SK-N-SH (cell line): Measurements from ENCODE around the gene IL17D. TPM values are rescaled to one million over a fixed set of nuclear protein-coding genes. Genes with fewer than 3 reads are reported as not detected.

ENCODE experiments used
- CTCF ChIA-PET: fragments of 300-600, 350-600 bp; formaldehyde crosslinking; extraction: SDS; loops from one replicate; lab custom pipeline; 2021; lab: Yijun Ruan, JAX
- POLR2A ChIA-PET: fragments of 350-600 bp; sonication (Branson Sonifier 250); formaldehyde crosslinking; extraction: SDS; loops from one replicate; lab custom pipeline; 2020; ENCODE audit warnings: antibody characterized with exemption, inconsistent platforms; lab: Yijun Ruan, JAX
- DNase-seq: peaks from one replicate; pipeline ENCODE4 v3.0.0; 2012
- H2AFZ ChIP-seq: fragments of 200-600 bp; sonication (generic); 2 replicates; pipeline ENCODE4 v1.8.1; 2016; ENCODE audit warnings: antibody characterized with exemption, mild to moderate bottlenecking, low read depth
- H3F3A ChIP-seq: fragments of 200-600 bp; sonication (generic); replicated peaks from 2 replicates; pipeline ENCODE3; 2016; ENCODE audit warnings: antibody characterized with exemption, mild to moderate bottlenecking; ENCODE audit not compliant: insufficient read depth
- H3K27ac ChIP-seq, 2 experiments: fragments of 200-500 bp in 1 of 2; fragments of 200-600 bp in 1 of 2; sonication (Bioruptor generic) in 1 of 2; sonication (generic), shearing (Covaris generic) in 1 of 2; 2 replicates each; pipeline versions ENCODE4 v1.5.1 to v1.6.1; 2014 to 2016; ENCODE audit warnings: low read depth in 2 of 2, inconsistent platforms in 1 of 2, low read length in 1 of 2, mild to moderate bottlenecking in 1 of 2, mixed read lengths in 1 of 2
- H3K27me3 ChIP-seq: fragments of 200-600 bp; sonication (generic), shearing (Covaris generic); 2 replicates; pipeline ENCODE4 v1.6.1; 2016; ENCODE audit warnings: mixed run types; ENCODE audit not compliant: insufficient read depth
- H3K36me3 ChIP-seq, 2 experiments: fragments of 200-500 bp in 1 of 2; fragments of 200-600 bp in 1 of 2; sonication (Bioruptor generic) in 1 of 2; sonication (generic) in 1 of 2; replicated peaks in 1 of 2; 2 replicates each; pipeline versions ENCODE3 to v1.5.1; 2014 to 2016; ENCODE audit warnings: low read length in 1 of 2, mild to moderate bottlenecking in 1 of 2; ENCODE audit not compliant: insufficient read depth in 2 of 2, control insufficient read depth in 1 of 2
- H3K4me1 ChIP-seq, 2 experiments: fragments of 200-500 bp in 1 of 2; fragments of 200-600 bp in 1 of 2; sonication (Bioruptor generic) in 1 of 2; sonication (generic), shearing (Covaris generic) in 1 of 2; 2 replicates each; pipeline versions ENCODE4 v1.5.1 to v1.6.1; 2014 to 2016; ENCODE audit warnings: low read depth in 1 of 2, low read length in 1 of 2, mixed run types in 1 of 2; ENCODE audit not compliant: insufficient read depth in 2 of 2, control insufficient read depth in 1 of 2
- H3K4me2 ChIP-seq: fragments of 200-600 bp; sonication (generic), shearing (Covaris generic); 2 replicates; pipeline ENCODE4 v1.6.1; 2017; ENCODE audit warnings: mixed run types
- H3K4me3 ChIP-seq, 2 experiments: fragments of 200-500 bp in 1 of 2; fragments of 200-600 bp in 1 of 2; sonication (Bioruptor generic) in 1 of 2; sonication (generic), shearing (Covaris generic) in 1 of 2; 2 replicates each; pipeline versions ENCODE4 v1.5.1 to v1.8.1; 2014 to 2016; ENCODE audit warnings: low read depth in 2 of 2, inconsistent platforms in 1 of 2, low read length in 1 of 2, mild to moderate bottlenecking in 1 of 2, mixed read lengths in 1 of 2, moderate library complexity in 1 of 2
- H3K79me2 ChIP-seq: fragments of 200-600 bp; sonication (generic); 2 replicates; pipeline ENCODE4 v1.8.1; 2017; ENCODE audit warnings: mild to moderate bottlenecking; ENCODE audit not compliant: insufficient read depth
- H3K9ac ChIP-seq: fragments of 200-600 bp; sonication (generic); 2 replicates; pipeline ENCODE4 v1.6.1; 2017; ENCODE audit warnings: mixed run types
- H3K9me2 ChIP-seq: fragments of 200-600 bp; sonication (generic); 2 replicates; pipeline ENCODE4 v1.6.1; 2017; ENCODE audit warnings: mixed run types
- H3K9me3 ChIP-seq: fragments of 200-600 bp; sonication (generic); 2 replicates; pipeline ENCODE4 v1.6.1; 2017; ENCODE audit warnings: mixed run types, mild to moderate bottlenecking, moderate library complexity
- H4K20me1 ChIP-seq: fragments of 200-600 bp; sonication (generic); 2 replicates; pipeline ENCODE4 v1.6.1; 2017; ENCODE audit warnings: mild to moderate bottlenecking, mixed run types; ENCODE audit not compliant: insufficient read depth
- CHD2 ChIP-seq: fragments of 150-350 bp; IDR thresholded peaks from 2 replicates; pipeline ENCODE4 v1.6.1; 2018; ENCODE audit warnings: low read length; ENCODE audit not compliant: partially characterized antibody
- EP300 ChIP-seq, 2 experiments: IDR thresholded peaks; 2 replicates each; pipeline versions ENCODE4 v1.4.0 to v1.6.1; 2012; ENCODE audit warnings: borderline replicate concordance in 1 of 2, low read depth in 1 of 2, low read length in 1 of 2
- EZH2phosphoT487 ChIP-seq: fragments of 200-600 bp; sonication (generic); IDR thresholded peaks from 2 replicates; pipeline ENCODE4 v1.6.1; 2017; ENCODE audit warnings: low read depth, mixed run types, mild to moderate bottlenecking, antibody characterized with exemption, moderate library complexity, borderline replicate concordance
- GABPA ChIP-seq: IDR thresholded peaks from 2 replicates; pipeline ENCODE4 v1.4.0; 2012; ENCODE audit warnings: low read depth, mild to moderate bottlenecking
- GATA2 ChIP-seq: sonication (generic); formaldehyde crosslinking; IDR thresholded peaks from 2 replicates; pipeline ENCODE4 v1.5.0; 2020; ENCODE audit warnings: mild to moderate bottlenecking, missing genetic modification reagents
- MEF2A ChIP-seq: IDR thresholded peaks from 2 replicates; pipeline ENCODE4 v1.4.0; 2012; ENCODE audit warnings: low read depth, borderline replicate concordance
- MXI1 ChIP-seq: IDR thresholded peaks from 2 replicates; pipeline ENCODE4 v1.6.1; 2012; ENCODE audit warnings: mild to moderate bottlenecking, low read depth, low read length, improper control_type of control experiment
- NRF1 ChIP-seq: IDR thresholded peaks from 2 replicates; pipeline ENCODE4 v1.6.1; 2012; ENCODE audit warnings: low read depth, mild to moderate bottlenecking, low read length
- PBX3 ChIP-seq: IDR thresholded peaks from 2 replicates; pipeline ENCODE4; 2012
- POLR2AphosphoS5 ChIP-seq: IDR thresholded peaks from 2 replicates; pipeline ENCODE4 v1.6.1; 2012; ENCODE audit warnings: low read depth, low read length
- RAD21 ChIP-seq: IDR thresholded peaks from 2 replicates; pipeline ENCODE4 v1.6.1; 2012; ENCODE audit warnings: mild to moderate bottlenecking, low read length
- RXRA ChIP-seq: IDR thresholded peaks from 2 replicates; pipeline ENCODE4 v1.4.0; 2012; ENCODE audit warnings: low read depth, mild to moderate bottlenecking, borderline replicate concordance
- SMC3 ChIP-seq: IDR thresholded peaks from 2 replicates; pipeline ENCODE4 v1.6.1; 2012; ENCODE audit warnings: low read depth, low read length, improper control_type of control experiment
- TAF1 ChIP-seq: IDR thresholded peaks from 2 replicates; pipeline ENCODE4 v1.6.1; 2012; ENCODE audit warnings: low read depth, mild to moderate bottlenecking, low read length, moderate library complexity, borderline replicate concordance
- WGBS: methylation state at CpG from one replicate; pipeline ENCODE4 v1.1.6; 2017; ENCODE audit warnings: low lambda C conversion rate; 5-methylcytosine and 5-hydroxymethylcytosine counted together
- polyA plus RNA-seq, 3 experiments: library from polyadenylated mRNA; depleted of rRNA; stranded (reverse); fragments of >200 nt; gene quantifications; 2 replicates each; pipeline ENCODE4 v1.2.3, GENCODE V29; 2012
- TF ChIP-seq, protein P1 (sequence below): fragments of 150-350 bp; IDR thresholded peaks from 2 replicates; pipeline ENCODE4 v1.6.1; 2016; ENCODE audit warnings: mild to moderate bottlenecking, low read depth, low read length
- TF ChIP-seq, protein P2 (sequence below): IDR thresholded peaks from 2 replicates; pipeline ENCODE4 v1.4.0; 2012; ENCODE audit warnings: low read depth, borderline replicate concordance
- TF ChIP-seq, protein P3 (sequence below): fragments of 200-600 bp; sonication (generic); IDR thresholded peaks from 2 replicates; pipeline ENCODE4 v1.6.1; 2017; ENCODE audit warnings: antibody characterized with exemption, mild to moderate bottlenecking, moderate library complexity

IL17D gene
- polyA plus RNA-seq, 1 of the 3 experiments (the other 2 are of a cell fraction) = 2.3 TPM

DNA sequence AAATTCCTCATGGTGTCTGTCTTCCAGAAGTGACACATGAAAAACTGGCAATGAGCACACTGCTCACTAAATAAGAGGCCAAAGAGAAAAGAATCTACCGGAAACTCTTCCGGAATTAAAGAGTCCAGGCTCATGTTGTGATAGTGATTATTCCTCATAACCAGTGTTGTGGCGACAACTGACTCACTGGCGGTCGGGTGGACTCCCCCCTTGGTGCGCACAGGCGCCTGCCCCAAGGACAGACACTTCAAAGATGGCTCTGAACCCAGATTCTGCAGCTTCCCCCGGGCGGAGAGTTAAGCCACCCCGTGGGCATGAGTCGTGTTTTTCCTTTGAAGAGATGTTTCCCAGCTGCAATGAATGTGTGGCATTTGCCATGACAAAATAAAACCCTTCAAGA lies 10.3 kb downstream of the IL17D start (continued):
- TF ChIP-seq GATA2 (CRISPR knock-in tag) (no peak), PBX3 (peak; percentile 53), MXI1 (no peak), MEF2A (no peak), NRF1 (no peak), CHD2 (no peak), SMC3 (no peak)
- TF ChIP-seq, protein P1, sequence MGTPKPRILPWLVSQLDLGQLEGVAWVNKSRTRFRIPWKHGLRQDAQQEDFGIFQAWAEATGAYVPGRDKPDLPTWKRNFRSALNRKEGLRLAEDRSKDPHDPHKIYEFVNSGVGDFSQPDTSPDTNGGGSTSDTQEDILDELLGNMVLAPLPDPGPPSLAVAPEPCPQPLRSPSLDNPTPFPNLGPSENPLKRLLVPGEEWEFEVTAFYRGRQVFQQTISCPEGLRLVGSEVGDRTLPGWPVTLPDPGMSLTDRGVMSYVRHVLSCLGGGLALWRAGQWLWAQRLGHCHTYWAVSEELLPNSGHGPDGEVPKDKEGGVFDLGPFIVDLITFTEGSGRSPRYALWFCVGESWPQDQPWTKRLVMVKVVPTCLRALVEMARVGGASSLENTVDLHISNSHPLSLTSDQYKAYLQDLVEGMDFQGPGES = no peak
- TF ChIP-seq, protein P2, sequence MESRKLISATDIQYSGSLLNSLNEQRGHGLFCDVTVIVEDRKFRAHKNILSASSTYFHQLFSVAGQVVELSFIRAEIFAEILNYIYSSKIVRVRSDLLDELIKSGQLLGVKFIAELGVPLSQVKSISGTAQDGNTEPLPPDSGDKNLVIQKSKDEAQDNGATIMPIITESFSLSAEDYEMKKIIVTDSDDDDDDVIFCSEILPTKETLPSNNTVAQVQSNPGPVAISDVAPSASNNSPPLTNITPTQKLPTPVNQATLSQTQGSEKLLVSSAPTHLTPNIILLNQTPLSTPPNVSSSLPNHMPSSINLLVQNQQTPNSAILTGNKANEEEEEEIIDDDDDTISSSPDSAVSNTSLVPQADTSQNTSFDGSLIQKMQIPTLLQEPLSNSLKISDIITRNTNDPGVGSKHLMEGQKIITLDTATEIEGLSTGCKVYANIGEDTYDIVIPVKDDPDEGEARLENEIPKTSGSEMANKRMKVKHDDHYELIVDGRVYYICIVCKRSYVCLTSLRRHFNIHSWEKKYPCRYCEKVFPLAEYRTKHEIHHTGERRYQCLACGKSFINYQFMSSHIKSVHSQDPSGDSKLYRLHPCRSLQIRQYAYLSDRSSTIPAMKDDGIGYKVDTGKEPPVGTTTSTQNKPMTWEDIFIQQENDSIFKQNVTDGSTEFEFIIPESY = peak; percentile 54; the same call in 1 of the 2 replicates

GRCh38 chr13:20714161-20714560 lies 10.7 kb downstream of the IL17D start:
- peak overlapping the region; percentile 8; the same call in 1 of the 2 replicates for H2AFZ ChIP-seq
- H3K36me3 ChIP-seq = no peaks in the 10 kb centered on the region
- no peaks in the 10 kb centered on the region for H3K27me3 ChIP-seq
- H4K20me1 ChIP-seq = no peaks in the 10 kb centered on the region
- peaks cover 0 to 26% of the 10 kb centered on the region in 2 experiments; a peak in 3 of 4 replicates for H3K4me1 ChIP-seq
- peak overlapping the region; percentile 46; the same call in 1 of the 2 replicates for H3K9ac ChIP-seq
- no peaks in the 10 kb centered on the region for H3K9me2 ChIP-seq
- peaks cover 25% of the 10 kb centered on the region for H3F3A ChIP-seq
- no peak for DNase-seq
- WGBS = 94% methylated on average over 8 of the region's 8 CpGs
- no peaks in the 10 kb centered on the region for H3K79me2 ChIP-seq
- no peak for TF ChIP-seq RAD21
- TF ChIP-seq NRF1 = no peak
- TF ChIP-seq, protein P3, sequence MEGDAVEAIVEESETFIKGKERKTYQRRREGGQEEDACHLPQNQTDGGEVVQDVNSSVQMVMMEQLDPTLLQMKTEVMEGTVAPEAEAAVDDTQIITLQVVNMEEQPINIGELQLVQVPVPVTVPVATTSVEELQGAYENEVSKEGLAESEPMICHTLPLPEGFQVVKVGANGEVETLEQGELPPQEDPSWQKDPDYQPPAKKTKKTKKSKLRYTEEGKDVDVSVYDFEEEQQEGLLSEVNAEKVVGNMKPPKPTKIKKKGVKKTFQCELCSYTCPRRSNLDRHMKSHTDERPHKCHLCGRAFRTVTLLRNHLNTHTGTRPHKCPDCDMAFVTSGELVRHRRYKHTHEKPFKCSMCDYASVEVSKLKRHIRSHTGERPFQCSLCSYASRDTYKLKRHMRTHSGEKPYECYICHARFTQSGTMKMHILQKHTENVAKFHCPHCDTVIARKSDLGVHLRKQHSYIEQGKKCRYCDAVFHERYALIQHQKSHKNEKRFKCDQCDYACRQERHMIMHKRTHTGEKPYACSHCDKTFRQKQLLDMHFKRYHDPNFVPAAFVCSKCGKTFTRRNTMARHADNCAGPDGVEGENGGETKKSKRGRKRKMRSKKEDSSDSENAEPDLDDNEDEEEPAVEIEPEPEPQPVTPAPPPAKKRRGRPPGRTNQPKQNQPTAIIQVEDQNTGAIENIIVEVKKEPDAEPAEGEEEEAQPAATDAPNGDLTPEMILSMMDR = no peak
- no peak for TF ChIP-seq TAF1
- TF ChIP-seq GABPA = no peak
- no peak for TF ChIP-seq EZH2phosphoT487
- TF ChIP-seq RXRA = no peak
- TF ChIP-seq EP300 (IDR thresholded peaks at IDR 0.05; ENCODE audit: borderline replicate concordance in 1 of 2, low read depth in 1 of 2, low read length in 1 of 2) = no peak
- TF ChIP-seq POLR2AphosphoS5 = no peak
- peak overlapping the region; percentile 59; the same call in 1 of the 2 replicates for H3K4me2 ChIP-seq
- no peaks in the 10 kb centered on the region for H3K9me3 ChIP-seq
- H3K4me3 ChIP-seq = no peak overlapping the region
- CTCF ChIA-PET = interaction anchor here (1.1 to 7.3 kb wide), 6 partner anchors 8 to 211 kb away, joined by 3 to 76 read pairs (median 7); partner anchors contain the start of gene IL17D
- POLR2A ChIA-PET = no interaction called here
- H3K27ac ChIP-seq = peak overlapping the region; percentile 17 to 86; a peak in 3 of 4 replicates
